Bone marrow (tissue), 2 donors: ENCODE results near the gene HSD17B10.
"Not testable (repeated sequence)": the region's sequence is repeated elsewhere in the genome, so short reads cannot be mapped to it uniquely, and the experiment has no call there.

Experiments used
- DNase-seq, 2 donors: peaks; one replicate each; lab custom pipeline; 2025; lab: John Stamatoyannopoulos, UW

The HSD17B10 gene

DNA sequence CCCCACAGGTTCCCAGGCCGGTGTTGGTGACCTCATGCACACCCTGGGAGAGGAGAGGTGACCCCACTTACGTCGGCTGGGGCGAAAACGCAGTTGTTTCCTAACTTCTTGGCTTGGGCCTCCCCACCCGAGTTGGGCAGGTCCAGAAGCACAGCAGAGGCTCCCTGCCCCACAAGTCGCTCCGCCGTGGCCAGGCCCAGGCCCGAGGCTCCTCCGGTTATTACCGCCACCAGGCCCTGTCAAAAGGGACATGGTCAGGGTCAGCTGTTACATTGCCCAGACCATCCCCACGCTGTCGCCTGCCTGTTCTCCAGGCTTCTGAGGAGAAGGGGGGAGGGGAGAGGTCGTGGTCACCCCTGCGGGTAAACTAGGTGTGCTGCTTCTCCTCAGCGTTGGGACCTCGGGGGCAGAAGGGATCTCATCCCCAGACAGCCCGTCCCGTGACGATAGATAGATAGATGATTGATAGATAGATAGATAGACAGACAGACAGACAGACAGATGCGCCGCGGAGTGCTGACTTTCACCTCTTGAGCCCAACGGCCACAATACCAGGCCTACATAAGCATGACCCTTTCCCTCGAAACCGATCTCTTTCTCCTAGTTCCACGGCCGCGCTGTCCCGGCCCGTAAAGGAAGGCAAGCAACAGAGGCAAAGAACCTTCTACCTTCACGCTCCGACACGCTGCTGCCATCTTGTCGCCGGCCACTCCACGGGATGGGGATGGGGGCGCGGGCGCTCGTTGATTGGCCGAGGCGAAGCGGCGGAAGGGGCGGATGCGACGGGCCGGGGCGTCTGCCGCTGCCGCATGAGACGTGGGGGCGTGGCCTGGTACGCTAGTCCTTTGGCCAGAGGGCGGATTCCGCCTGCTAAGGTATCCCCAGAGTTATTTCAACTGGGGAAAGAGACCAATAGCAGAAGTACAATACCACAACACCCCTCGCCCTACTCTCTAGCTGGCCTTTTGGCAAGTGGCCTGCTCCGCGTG lies at the start of gene HSD17B10:
Gene HSD17B10 (minus strand): TSS at position 720 of the 989 bp plus-strand sequence. CDS start 25 bp downstream, at position 695.
- peak; percentile 34 to 62 for DNase-seq

- DNase-seq, result no peak
Measured at GRCh38 chrX:53483416-53483815, 49.2 kb upstream of the HSD17B10 start.

- DNase-seq, result peak; percentile 0 to 40
Measured at GRCh38 chrX:53481816-53482465, 47.8 kb upstream of the HSD17B10 start.

- DNase-seq, result no peak
Measured at GRCh38 chrX:53481093-53481492, 46.9 kb upstream of the HSD17B10 start.

DNA sequence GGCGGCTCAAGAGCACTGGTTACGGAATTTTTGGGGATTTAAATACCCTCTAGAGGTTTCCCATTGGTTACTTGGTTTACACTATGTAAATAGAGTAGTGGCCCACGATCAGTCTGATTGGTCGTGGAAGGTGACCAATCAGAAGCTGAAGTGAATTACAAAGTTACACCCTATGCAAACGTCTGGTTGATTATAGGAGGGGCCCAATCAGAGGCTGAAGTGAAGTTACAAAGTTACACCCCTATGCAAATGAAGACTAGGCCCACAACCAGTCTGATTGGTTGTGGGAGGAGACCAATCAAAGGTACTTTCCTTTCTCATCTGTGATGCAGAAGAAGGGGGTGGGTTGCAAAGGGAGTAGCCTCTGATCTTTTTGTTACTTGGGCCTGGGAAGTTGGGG lies 45.1 kb upstream of the HSD17B10 start:
- DNase-seq, result no peak

DNA sequence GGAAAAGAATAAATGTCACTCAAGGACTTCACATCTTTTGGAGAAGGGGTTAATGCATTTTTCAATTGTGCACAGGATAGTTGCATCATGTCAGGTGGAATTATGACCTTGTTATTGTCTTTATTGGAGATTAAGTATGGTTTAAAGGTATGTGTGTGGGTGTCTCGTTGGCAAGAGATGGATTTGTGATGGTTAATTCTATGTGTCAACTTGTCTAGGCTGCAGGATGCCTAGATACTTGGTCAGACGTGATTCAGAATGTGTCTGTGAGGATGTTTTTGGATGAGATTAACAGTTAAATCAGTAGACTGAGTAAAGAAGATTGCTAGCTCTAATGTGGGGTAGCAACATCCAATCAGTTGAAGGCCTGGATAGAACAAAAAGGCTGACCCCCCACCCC lies 42.2 kb upstream of the HSD17B10 start:
- DNase-seq, result no peak

DNA sequence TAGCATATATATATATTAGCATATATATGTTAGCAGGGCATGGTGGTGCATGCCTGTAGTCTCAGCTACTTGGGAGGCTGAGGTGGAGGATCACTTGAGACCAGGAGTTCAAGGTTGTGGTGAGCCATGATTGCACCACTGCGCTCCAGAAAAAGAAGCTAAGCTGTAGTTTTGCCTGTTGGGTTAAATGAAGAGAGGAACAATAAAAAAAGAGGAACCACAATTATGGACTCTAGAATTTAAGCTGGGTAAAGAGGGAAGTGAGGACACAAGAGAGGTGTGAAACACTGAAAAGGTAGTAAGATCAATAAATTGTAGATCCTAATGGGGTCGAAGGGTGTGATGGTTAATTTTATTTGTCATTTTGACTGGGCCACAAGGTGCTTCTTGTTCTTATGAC lies 40.5 kb upstream of the HSD17B10 start:
- DNase-seq, result peak in 1 of 2 donors; percentile 30

GRCh38 chrX:53471346-53471745 lies 37.2 kb upstream of the HSD17B10 start:
- no peak for DNase-seq

DNA sequence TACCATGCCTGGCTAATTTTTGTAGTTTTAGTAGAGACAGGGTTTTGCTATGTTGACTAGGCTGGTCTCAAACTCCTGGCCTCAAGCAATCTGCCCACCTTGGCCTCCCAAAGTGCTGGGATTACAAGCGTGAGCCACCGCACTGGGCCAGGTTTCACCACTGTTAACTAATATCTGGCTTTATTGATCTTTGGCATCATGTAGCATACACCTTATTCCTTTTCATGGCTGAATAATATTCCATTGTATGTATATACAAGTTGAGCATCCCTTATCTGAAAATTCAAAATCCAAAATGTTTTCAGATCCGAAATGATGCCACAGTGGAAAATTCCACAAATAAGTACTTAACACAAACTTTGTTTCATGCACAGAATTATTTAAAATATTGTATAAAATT lies 34.5 kb upstream of the HSD17B10 start:
- not testable (repeated sequence) for DNase-seq

DNA sequence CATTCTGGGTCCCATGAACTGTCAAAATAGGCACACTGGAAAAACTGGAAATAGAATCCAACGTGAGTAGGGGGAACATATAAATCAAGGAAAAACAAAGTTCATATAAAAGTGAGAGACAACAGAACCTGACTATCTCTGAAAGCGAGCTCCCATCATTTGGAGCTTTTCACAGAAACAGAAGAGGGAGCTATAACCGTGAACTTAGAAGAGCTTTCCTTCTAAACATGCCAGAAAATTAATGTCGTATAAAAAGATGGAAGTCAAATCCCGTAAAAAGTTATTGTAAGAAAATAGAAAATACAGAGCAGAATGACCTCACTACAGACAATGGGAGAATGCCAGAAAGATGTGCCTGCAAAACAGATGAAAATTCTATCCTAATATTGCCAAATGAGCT lies 23.9 kb upstream of the HSD17B10 start:
- no peak for DNase-seq

DNA sequence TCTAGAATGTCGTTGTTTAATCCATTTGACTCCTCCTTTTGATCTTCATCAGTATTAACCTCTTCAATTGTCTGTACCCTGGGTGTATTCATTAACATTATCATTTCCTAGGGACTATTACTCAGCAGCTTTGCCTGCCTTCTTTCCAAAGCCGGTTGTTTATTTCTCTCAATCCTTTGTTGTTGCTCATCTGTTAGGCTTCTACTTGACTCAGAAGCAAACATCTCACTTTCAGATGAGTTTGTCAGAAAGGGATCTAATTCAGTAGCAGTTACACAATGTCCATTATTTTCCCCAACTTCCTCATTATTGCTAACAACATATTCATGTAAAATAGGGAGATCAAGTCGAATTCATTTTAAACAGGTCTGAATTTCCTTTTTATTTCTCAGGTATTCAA lies 22.1 kb upstream of the HSD17B10 start:
- no peak for DNase-seq

GRCh38 chrX:53452812-53453211 lies 18.6 kb upstream of the HSD17B10 start:
- DNase-seq, result no peak

- DNase-seq, result no peak
Measured at GRCh38 chrX:53449632-53450031, 15.5 kb upstream of the HSD17B10 start.

GRCh38 chrX:53447441-53447840 lies 13.3 kb upstream of the HSD17B10 start:
- DNase-seq, result no peak

DNA sequence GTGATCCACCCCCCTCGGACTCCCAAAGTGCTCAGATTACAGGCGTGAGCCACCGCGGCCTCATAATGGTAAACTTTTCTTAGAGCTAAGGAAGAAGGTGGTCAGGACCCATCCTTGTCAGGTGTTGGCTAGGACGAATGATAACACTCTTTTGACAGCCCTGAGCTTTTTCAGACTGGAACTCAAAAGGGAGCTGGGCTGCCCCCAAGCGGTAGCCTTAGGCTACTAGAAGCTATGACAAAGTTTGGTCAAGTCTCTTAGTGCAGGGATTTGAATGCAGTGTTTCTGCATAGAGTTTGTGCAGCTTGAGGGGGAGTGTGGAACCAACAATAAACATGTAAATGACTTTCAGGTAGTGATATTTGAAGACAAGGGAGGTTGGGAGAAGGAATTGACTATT lies 11.8 kb upstream of the HSD17B10 start:
- peak; percentile 0 to 19 for DNase-seq

DNA sequence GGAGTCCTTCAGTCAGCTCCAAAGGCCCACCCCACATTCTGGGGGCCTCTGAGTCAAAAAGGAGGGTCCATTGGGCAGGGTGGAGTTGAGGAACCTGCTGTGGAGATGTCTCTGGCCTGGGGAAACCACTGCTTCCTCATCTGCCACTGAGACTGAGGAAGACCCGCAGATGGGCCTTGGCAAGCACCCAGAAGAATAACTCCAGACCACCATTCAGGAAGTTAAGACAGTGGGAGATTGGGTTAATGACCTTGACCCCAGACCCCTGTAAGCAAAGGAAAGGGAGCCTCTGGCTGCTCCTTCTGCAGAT lies 8.1 kb upstream of the HSD17B10 start:
- peak in 1 of 2 donors; percentile 28 for DNase-seq

DNA sequence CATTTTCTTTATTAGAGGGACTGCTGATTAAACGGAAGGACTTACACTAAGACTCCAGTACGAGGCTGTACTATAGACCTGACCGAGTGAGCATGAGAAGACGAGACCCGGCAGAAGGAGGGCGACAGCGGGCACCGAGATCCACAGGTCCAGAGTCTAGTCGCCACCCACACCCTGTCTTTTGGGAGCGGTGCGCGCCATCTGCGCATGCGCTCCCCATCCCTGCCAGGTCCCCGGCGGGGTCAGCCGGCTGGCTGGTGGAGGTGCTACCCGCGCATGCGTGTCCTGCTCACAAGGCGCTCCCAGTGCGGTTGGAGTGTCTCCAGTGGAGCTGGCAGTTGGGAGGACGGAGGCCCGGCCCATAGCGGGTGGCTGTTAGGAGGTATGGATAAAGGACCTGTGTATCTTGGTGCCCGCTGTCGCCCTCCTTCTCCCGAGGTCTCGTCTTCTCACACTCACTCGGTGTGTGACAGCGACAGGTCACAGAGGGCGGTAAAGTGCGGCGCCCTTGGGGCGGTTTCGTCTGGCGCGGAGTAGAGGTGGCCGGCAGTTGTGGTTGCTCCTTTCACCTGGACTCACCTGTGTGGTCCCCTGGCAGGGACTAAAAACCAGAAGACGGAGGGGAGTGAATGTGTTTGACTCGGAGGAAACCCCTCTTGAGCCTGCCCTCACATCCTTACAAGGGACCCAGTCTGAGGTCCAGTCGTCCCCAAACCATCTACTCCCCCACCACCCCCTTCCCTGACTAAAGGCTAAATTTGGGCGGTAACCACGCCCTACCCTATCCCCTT lies 7.6 kb upstream of the HSD17B10 start:
- DNase-seq, result peak in 1 of 2 donors; percentile 18

DNA sequence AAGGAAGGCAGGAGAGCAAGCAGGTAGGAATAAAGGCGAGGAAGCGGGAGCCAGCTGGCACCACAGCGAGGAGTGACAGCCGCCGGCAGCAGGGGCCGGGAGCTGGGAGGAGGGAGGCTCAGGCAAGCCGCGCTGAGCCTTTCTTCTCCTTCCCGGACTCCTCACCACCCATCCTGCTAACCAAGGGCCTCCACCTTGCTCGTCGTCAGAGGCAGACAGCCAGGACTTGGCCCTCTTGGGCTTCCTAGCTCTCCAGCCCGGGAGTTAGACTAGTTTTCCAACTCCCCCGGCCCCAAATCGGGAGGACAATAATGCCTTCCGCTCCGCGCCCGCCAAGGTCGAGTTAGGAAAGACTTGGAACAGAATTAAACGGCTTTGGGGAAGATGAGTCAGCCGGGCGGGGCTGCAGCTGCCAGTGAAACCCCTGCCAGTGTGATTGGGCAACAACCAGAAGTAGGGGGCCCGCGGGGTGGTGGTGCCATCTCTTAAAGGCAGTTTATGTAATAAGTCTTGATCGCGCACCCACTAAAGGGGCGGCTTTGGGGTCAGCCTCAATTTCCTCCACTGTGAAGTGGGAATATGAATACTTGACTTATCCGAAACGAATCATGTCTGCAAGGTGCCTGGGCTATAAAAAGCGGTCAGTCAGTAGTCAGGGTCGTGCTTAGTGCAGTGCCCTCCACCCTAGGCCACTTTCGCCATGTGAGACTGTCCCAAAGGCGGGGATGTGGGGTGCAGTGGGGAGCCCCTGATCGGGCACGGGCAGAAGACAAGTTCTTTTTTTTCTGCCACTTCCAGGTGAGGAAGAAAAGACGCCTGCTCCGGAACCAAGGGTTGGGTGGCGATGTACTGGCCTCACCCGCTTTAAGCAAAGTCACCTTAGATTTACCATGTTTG lies 6.7 kb upstream of the HSD17B10 start:
- peak; percentile 29 to 60 for DNase-seq

GRCh38 chrX:53440101-53440500 lies 5.9 kb upstream of the HSD17B10 start:
- no peak for DNase-seq

DNA sequence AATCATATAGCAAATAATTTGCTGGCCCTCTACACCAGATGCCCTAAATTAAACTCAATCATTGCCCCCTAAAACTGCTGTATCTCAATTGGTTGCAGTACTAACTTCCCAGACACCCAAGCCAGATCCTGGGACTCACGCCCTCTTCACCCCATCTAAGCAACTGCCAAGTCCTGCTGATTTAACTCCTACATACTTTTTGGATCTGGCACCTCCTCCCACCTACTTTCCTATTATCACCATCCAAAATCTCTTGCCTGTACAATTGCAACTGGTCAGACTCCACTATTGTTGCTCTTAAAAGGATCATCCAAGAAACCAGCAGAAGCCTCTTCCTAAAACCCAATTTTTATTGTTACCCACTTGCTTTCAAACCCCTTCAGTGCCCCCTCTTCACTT lies 4.7 kb upstream of the HSD17B10 start:
- DNase-seq, result no peak

DNA sequence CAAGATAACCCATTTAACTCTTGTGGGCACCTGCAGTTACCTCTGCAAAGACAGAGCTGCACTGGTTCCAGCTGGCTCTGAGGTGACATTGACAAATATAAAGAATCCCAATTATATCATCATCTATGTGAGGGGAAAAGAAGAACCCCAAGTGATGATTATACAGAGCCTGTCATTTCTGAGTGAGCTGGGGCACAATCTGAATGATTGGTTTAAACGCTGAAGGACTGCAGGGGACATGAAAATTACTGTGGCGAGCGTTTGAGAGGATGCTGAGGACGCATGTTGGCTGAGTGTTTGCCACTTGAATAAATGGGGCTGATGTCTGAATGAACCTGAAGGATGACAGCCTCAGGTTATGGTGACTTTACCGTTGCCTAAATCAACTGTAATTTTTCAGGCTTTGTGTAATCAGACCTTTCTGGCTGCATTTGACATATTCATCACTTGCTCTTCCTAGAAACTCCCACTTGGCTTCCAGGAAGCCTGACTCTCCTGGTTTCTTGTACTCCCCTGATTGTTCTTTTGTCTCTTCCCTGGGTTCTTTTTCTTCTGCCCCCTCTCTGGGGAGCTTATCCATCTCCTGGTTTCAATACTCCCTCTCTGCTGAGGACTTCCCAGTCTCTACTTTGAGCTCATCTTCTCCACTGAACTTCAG lies 4.1 kb upstream of the HSD17B10 start:
- DNase-seq, result no peak
